ENCODE data around the gene PLAAT3.
A peak's percentile ranks its signal among the peaks of the same experiment; 100 is the strongest.
"Not testable (repeated sequence)": the region's sequence is repeated elsewhere in the genome, so short reads cannot be mapped to it uniquely, and the experiment has no call there.

Gene PLAAT3

DNA sequence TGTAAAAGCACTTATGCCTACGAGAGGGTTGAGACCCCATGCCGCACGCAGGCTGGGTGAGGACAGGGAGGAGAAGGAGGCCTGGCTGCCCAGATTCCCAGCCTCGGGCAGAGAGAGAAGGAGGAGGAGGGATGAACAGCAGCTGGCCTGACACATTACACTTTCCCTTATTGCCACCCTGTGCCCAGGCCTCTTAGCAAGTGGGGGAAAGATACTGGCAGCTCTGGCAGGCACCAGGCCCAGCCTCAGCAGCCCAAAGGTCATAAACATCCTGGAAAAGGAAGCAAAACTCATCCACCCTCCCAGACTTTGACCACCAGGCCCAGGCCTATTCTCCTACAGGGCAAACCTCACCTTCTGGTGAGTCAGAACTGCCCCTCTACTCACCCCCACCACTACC, 4.7 kb downstream of the PLAAT3 start:
- peak in 25 of 58 donors; percentile 10 to 66 (median 35) for DNase-seq

DNA sequence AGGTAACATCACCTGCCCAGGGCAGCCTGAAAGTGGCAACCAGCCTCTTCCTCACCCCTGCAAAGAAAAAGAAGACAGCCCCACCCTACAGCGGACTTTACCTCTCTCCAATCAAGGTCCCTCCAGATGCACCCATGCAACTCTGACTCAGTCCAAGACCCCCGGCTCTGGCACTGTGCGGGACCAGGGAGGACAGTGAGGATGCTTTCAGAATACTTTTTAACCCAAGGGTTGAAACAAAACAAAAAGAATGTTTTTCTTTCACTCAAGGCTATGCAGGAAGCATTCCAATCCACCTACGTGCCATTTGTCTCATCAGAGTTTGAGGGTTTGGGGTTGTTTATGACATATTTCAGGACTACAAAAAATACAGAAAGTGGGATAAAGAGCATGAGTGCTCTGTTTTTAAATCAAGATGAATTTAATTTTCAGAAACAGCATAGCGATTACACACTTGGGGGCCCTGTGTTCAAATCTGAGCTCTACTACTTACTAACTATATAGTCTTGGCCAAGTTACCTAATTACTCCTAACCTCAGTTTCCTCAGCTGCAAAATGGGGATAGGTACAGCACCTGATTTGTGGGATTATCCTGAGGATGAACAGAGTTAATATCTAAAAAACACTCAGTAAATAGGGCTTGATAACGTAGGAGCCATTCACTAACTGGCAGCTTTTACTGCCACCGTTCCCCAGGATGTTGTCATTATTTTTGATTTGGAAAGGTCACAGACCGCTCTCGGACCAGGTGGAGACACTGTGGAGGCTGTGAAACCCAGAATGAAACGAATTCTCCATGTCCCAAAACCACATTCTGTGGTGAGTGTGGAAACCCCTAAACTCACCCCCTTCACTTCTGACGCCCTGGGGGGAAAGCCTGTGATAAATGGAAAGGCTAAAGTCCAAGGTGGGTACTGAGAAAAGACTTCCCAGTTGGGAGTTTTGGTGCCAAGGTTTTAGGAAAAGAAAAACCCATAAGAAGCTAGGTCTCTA, 5.6 kb downstream of the PLAAT3 start:
- no peak for DNase-seq

DNA sequence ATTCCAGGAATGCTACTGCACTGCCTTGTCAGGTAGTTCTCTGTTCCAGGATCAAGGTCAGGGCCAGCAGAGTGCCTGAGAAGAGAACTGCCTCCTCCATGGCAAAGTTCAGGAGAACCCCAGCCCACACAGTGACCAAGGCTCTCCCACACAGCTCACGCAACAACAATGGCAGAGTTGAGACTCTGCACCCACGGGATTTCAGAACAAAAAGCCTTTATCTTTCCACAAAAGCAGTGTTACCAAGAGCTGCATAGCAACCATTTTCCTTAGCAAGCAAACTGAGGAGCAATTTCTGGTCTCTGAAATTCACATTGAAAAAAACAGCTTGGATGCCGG, 11.1 kb downstream of the PLAAT3 start:
- DNase-seq, result peak in 44 of 58 donors; percentile 14 to 91 (median 62)

DNA sequence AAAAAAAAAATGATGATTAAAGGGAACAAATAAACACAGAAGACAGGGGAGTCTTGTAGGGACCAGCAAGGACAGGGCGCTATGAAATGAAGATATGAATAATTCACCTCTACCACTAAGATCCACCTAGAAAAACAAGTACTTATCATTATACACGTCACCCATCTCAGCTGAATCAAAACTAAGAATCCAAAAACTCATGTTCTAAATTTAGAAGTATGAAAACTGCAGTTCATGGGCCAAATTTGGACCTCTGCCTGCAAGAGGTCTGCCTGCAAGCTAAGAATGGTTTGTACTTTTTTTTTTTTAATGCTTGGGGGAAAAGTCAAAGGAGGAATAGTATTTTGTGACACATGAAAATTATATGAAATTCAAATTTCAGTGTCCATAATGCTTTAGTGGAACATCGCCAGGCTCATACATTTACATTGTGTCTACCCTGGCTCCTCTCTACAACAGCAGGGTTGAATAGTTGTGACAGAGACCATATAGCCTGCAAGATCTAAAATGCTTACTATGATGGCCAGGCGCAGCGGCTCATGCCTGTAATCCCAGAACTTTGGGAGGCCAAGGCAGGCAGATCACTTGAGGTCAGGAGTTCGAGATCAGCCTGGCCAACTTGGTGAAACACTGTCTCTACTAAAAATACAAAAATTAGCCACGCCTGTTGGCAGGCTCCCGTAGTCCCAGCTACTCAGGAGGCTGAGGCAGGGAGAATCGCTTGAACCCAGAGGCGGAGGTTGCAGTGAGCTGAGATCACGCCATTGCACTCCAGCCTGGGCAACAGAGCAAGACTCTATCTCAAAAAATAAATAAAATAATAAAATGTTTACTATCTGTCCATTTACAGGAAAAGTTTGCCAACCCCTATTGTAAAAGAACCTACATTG, 11.7 kb downstream of the PLAAT3 start:
- not testable (repeated sequence) for DNase-seq

- DNase-seq, result peak in 15 of 58 donors; percentile 6 to 66 (median 37)
Observed at GRCh38 chr11:63599211-63600122, 14.8 kb downstream of the PLAAT3 start.

- no peak for DNase-seq
Observed at GRCh38 chr11:63598556-63598955, 15.7 kb downstream of the PLAAT3 start.

GRCh38 chr11:63595296-63595695, 18.9 kb downstream of the PLAAT3 start:
- DNase-seq, result peak in 5 of 58 donors; percentile 20 to 62 (median 32)

- DNase-seq, result peak in 20 of 58 donors; percentile 11 to 60 (median 32)
Observed at GRCh38 chr11:63592975-63593395, 21.2 kb downstream of the PLAAT3 start.

- no peak for DNase-seq
Observed at GRCh38 chr11:63590024-63590788, 24.0 kb downstream of the PLAAT3 start.

DNA sequence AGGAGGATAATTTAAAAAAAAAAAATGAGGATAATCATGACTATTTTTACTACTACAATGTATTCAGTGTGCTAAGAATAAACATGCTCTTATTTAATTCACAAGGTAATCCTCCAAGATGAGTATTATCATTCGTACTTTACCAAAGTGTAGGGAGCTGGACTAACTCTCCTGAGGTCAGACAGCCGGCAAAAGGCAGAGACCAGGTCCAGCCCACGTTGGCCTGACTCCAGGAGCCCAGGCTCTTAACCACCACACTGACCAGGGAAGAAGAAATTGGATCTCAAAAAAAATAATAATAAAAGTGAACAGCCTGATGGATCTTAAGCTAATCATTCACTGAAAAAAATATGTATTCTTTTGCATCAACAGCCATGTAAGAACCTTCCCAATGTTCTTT, 25.2 kb downstream of the PLAAT3 start:
- peak in 1 of 58 donors; percentile 25 for DNase-seq

- no peak for DNase-seq
Observed at GRCh38 chr11:63586451-63587166, 27.6 kb downstream of the PLAAT3 start.

- DNase-seq, result peak in 3 of 58 donors; percentile 48 to 86 (median 60)
Observed at GRCh38 chr11:63583357-63583677, 30.9 kb downstream of the PLAAT3 start.

DNA sequence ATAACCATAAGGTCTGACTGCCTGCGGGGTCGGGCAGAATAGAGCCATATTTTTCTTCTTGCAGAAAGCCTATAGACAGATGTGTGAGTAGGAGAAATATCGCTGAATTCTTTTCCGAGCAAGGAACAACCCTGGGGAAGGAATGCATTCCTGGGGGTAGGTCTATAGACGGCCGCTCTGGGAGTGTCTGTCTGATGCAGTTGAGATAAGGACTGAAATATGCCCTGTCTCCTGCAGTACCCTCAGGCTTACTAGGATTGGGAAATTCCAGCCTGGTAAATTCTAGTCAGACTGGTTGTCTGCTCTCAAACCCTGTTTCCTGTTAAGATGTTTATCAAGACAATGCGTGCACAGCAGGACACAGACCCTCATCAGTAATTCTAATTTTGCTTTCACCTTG, 33.0 kb downstream of the PLAAT3 start:
- not testable (repeated sequence) for DNase-seq

DNA sequence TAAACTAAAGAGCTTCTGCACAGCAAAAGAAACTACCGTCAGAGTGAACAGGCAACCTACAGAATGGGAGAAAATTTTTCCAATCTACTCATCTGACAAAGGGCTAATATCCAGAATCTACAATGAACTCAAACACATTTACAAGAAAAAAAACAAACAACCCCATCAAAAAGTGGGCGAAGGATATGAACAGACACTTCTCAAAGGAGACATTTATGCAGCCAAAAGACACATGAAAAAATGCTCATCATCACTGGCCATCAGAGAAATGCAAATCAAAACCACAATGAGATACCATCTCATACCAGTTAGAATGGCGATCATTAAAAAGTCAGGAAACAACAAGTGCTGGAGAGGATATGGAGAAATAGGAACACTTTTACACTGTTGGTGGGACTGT, 35.4 kb downstream of the PLAAT3 start:
- not testable (repeated sequence) for DNase-seq

DNA sequence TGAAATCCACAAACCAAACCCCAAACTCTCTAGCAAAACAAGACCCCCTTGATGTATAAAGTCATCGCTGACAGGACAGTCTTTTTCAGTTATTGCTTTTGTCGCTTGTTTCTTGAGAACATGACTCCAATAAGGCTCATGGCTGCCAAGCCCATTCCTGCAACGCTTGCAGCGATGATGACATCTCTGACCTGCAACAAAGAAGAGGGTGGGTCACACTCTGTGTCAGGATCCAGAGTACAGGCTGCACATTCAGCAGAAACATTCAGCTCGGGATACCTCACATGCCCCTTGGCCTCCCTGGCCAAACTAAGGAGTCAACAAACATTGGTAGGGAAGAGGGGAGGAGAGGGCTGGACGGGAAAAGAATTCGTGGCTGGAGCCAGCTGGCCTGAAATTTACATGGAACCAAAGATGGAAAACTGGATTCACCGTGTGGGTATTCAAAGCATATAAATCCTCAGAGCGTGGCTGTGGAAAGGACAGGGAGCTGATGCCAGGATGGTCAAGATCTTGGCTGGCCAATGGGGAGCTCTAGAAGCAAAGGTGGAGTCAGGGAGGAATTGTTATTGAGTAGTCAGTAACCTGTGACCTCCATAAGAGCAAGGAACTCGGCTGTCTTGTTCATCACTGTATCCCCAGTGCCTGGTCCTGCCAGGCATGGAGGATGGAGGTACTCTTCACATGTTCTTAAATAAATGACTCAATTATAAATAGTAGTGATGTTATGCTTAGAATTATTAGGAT, 39.2 kb downstream of the PLAAT3 start:
- DNase-seq, result peak in 2 of 58 donors; percentile 33 to 36

GRCh38 chr11:63573881-63574855, 40.1 kb downstream of the PLAAT3 start:
- peak in 5 of 58 donors; percentile 26 to 60 (median 38) for DNase-seq

DNA sequence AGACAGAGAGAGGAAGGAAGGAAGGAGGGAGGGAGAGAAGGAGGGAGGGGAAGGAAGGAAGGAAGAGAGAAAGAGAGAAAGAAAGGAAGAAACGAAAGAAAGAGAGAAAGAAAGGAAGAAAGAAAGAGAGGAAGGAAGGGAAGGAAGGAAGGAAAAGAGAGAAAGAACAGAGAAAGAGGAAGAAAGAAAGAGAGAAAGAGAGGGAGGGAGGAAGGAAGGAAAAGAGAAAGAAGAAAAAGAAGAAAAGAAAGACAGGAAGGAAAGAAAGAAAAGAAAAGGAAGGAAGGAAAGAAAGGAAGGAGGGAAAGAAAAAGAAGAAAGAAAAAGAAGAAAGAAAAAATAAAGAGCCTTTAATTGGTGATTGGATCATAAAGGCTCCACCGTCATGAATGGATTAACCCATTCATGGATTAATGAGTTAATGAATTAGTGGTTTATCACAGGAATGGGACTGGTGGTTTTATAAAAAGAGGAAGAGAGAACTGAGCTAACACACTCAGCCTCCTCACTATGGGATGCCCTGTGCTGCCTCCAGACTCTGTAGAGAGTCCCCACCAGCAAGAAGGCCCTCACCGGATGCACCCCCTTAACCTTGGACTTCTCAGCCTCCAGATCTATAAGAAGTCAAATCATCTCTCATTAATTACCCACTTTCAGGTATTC, 42.1 kb downstream of the PLAAT3 start:
- DNase-seq, result no peak
